SIG-M5 treated with dmso at 0.1 percent for 504 hours (cell line): ENCODE results near the gene C2orf69.

Experiments
- DNase-seq: peaks from one replicate; lab custom pipeline; 2025; ENCODE audit not compliant: unreplicated experiment; lab: John Stamatoyannopoulos, UW

Gene C2orf69

GRCh38 chr2:199914372-199914958, 3.4 kb downstream of the C2orf69 start:
- no peak for DNase-seq

- DNase-seq = no peak
These were observed 5.9 kb downstream of the C2orf69 start for GRCh38 chr2:199916980-199917379.

GRCh38 chr2:199922856-199923255, 11.8 kb downstream of the C2orf69 start:
- no peak for DNase-seq

GRCh38 chr2:199923924-199924323, 12.8 kb downstream of the C2orf69 start:
- no peak for DNase-seq

- DNase-seq = no peak
These were observed 15.7 kb downstream of the C2orf69 start for GRCh38 chr2:199926806-199927205.

- no peak for DNase-seq
These were observed 17.1 kb downstream of the C2orf69 start for GRCh38 chr2:199928226-199928625.

GRCh38 chr2:199928626-199929025, 17.5 kb downstream of the C2orf69 start:
- no peak for DNase-seq

GRCh38 chr2:199929262-199929661, 18.2 kb downstream of the C2orf69 start:
- no peak for DNase-seq

- no peak for DNase-seq
These were observed 21.3 kb downstream of the C2orf69 start for GRCh38 chr2:199932312-199932855.

GRCh38 chr2:199933466-199933865, 22.4 kb downstream of the C2orf69 start:
- DNase-seq = no peak

- no peak for DNase-seq
These were observed 25.5 kb downstream of the C2orf69 start for GRCh38 chr2:199936554-199936953.

GRCh38 chr2:199940373-199940772, 29.3 kb downstream of the C2orf69 start:
- DNase-seq = peak; percentile 72

GRCh38 chr2:199943373-199943772, 32.3 kb downstream of the C2orf69 start:
- no peak for DNase-seq

- no peak for DNase-seq
These were observed 35.1 kb downstream of the C2orf69 start for GRCh38 chr2:199946196-199946595.

- DNase-seq = no peak
These were observed 35.7 kb downstream of the C2orf69 start for GRCh38 chr2:199946836-199947235.

- DNase-seq = no peak
These were observed 39.3 kb downstream of the C2orf69 start for GRCh38 chr2:199950396-199950795.

GRCh38 chr2:199951023-199951422, 39.9 kb downstream of the C2orf69 start:
- no peak for DNase-seq

- peak; percentile 77 for DNase-seq
These were observed 43.9 kb downstream of the C2orf69 start for GRCh38 chr2:199955007-199955338.

GRCh38 chr2:199955339-199956061, 44.4 kb downstream of the C2orf69 start, which contains the start of the genes MAIP1 and TYW5:
Gene MAIP1 (plus strand): TSS chr2:199955582. CDS start chr2:199955799, 217 bp downstream.
Gene TYW5 (minus strand): TSS chr2:199955491. CDS start chr2:199955470, 21 bp downstream.
- peak; percentile 88 for DNase-seq

GRCh38 chr2:199956062-199956380, 44.9 kb downstream of the C2orf69 start:
- no peak for DNase-seq

GRCh38 chr2:199958014-199958413, 46.9 kb downstream of the C2orf69 start:
- DNase-seq = no peak

- DNase-seq = no peak
These were observed 51.1 kb downstream of the C2orf69 start for GRCh38 chr2:199962203-199962602.

- no peak for DNase-seq
These were observed 55.3 kb downstream of the C2orf69 start for GRCh38 chr2:199966405-199966804.
